Endothelial cell (in vitro differentiated cells): ENCODE results near the gene KCNQ1. TPM values are rescaled to one million over a fixed set of nuclear protein-coding genes. Genes with fewer than 3 reads are reported as not detected.

ENCODE experiments used
- DNase-seq: peaks from one replicate; pipeline ENCODE4 v3.0.0; 2021; ENCODE audit warnings: low spot score
- H3K27ac Mint-ChIP-seq: one replicate; pipeline ENCODE4 v1.8.0; 2021; ENCODE audit warnings: mixed read lengths, inconsistent platforms; ENCODE audit not compliant: unreplicated experiment
- H3K27me3 Mint-ChIP-seq: one replicate; pipeline ENCODE4 v1.8.0; 2021; ENCODE audit warnings: mild to moderate bottlenecking, moderate library complexity, mixed read lengths, inconsistent platforms; ENCODE audit not compliant: unreplicated experiment
- H3K36me3 Mint-ChIP-seq: one replicate; pipeline ENCODE4 v1.8.0; 2021; ENCODE audit warnings: mild to moderate bottlenecking, low read depth, mixed read lengths, inconsistent platforms; ENCODE audit not compliant: unreplicated experiment
- H3K4me1 Mint-ChIP-seq: one replicate; pipeline ENCODE4 v1.8.0; 2021; ENCODE audit warnings: mild to moderate bottlenecking, mixed read lengths, inconsistent platforms; ENCODE audit not compliant: unreplicated experiment
- H3K4me3 Mint-ChIP-seq: one replicate; pipeline ENCODE4 v1.8.0; 2021; ENCODE audit warnings: mild to moderate bottlenecking, mixed read lengths, inconsistent platforms; ENCODE audit not compliant: unreplicated experiment
- H3K9me3 Mint-ChIP-seq: one replicate; pipeline ENCODE4 v1.8.0; 2021; ENCODE audit warnings: mixed read lengths, inconsistent platforms; ENCODE audit not compliant: unreplicated experiment
- CTCF ChIP-seq: fragments of 200-600 bp; sonication (generic); IDR thresholded peaks from one replicate; pipeline ENCODE4 v1.5.0; 2021; ENCODE audit warnings: antibody characterized with exemption; ENCODE audit not compliant: unreplicated experiment
- total RNA-seq: library from RNA; stranded (reverse); fragmentation: NEBNext Ultra II Directional; extraction: Animal tissue kit (Norgen Biotek cat#: 25700); gene quantifications from one replicate; pipeline ENCODE4 v1.2.1, GENCODE V29; 2021; ENCODE audit not compliant: unreplicated experiment

KCNQ1 gene
- total RNA-seq, 1 donor from 2014 or later, result 35.3 TPM

DNA sequence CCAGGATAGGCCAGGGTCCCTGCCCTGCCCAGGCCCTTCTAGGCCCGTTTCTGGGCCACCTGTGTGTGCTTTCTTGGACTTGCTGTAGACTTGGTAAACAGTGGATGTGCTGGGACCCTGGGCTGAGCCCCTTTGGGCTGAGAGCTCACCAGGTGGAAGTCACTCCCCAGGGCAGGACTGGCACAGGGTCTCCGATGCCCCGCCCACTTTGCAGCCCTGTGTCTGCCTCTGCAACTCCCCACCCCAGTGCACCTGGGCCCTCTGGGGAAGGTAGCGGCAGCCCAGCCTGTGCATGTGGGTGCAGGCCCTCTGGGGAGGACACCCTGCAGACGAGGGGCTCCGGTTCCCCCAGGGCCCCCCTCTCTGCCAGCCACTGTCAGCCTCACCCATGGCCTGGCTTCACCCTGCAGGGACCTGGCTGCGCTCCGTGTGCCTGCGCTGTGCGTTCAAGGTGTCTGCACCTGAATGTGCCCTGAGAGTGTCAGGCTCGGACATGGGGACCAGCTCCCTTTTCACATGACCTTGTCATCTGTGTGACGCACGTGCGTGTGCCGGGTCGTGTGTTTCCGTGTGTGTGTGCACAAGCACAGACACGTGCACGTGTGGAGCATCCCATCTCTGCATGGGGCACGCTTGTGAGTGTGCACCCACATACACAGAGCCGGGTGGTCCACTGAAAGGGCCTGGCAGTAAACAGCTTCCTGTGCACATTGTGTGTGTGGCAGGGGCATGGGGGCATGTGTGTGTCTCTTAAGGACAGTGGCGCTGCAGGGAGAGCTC, 136.5 kb downstream of the KCNQ1 start:
- TF ChIP-seq CTCF, result no peak
- H3K9me3 Mint-ChIP-seq, result no peaks in the 10 kb centered on the region
- peaks cover 10% of the 10 kb centered on the region for H3K27me3 Mint-ChIP-seq
- H3K27ac Mint-ChIP-seq, result no peak overlapping the region
- H3K4me1 Mint-ChIP-seq, result peaks cover 10% of the 10 kb centered on the region
- DNase-seq, result peak; percentile 3
- no peak overlapping the region for H3K4me3 Mint-ChIP-seq
- no peaks in the 10 kb centered on the region for H3K36me3 Mint-ChIP-seq

DNA sequence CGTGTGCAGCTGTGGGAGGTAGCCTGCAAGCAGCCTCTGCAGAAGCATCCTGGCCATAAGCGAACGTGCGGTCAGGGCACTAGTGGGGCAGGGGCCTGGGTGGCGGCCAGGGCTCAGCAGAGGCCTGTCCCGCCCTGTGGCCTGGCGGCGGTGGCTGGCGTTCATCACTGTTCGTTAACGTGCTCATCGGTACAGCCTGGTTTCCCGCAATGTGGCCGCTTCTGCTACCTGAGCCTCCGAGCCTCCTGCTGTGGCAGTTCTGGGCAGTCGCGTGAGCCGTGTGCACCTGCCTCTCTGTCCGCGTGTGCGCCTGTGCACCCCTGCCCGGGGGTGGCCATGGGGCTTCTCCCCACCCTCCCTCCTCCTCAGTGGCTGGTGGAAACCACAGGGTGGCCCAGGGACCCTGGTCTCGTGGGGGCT, 137.1 kb downstream of the KCNQ1 start:
- H3K27ac Mint-ChIP-seq, result no peak overlapping the region
- DNase-seq, result peak; percentile 2
- H3K9me3 Mint-ChIP-seq, result no peaks in the 10 kb centered on the region
- H3K36me3 Mint-ChIP-seq, result no peaks in the 10 kb centered on the region
- no peak for TF ChIP-seq CTCF
- H3K27me3 Mint-ChIP-seq, result peaks cover 10% of the 10 kb centered on the region
- H3K4me3 Mint-ChIP-seq, result no peak overlapping the region
- H3K4me1 Mint-ChIP-seq, result peaks cover 10% of the 10 kb centered on the region

- no peak overlapping the region for H3K27ac Mint-ChIP-seq
- no peak for TF ChIP-seq CTCF
- no peak overlapping the region for H3K4me3 Mint-ChIP-seq
- no peaks in the 10 kb centered on the region for H3K9me3 Mint-ChIP-seq
- H3K36me3 Mint-ChIP-seq, result no peaks in the 10 kb centered on the region
- peaks cover 10% of the 10 kb centered on the region for H3K27me3 Mint-ChIP-seq
- H3K4me1 Mint-ChIP-seq, result peaks cover 10% of the 10 kb centered on the region
- peak; percentile 45 for DNase-seq
Measured at GRCh38 chr11:2582351-2582945, 137.6 kb downstream of the KCNQ1 start.

DNA sequence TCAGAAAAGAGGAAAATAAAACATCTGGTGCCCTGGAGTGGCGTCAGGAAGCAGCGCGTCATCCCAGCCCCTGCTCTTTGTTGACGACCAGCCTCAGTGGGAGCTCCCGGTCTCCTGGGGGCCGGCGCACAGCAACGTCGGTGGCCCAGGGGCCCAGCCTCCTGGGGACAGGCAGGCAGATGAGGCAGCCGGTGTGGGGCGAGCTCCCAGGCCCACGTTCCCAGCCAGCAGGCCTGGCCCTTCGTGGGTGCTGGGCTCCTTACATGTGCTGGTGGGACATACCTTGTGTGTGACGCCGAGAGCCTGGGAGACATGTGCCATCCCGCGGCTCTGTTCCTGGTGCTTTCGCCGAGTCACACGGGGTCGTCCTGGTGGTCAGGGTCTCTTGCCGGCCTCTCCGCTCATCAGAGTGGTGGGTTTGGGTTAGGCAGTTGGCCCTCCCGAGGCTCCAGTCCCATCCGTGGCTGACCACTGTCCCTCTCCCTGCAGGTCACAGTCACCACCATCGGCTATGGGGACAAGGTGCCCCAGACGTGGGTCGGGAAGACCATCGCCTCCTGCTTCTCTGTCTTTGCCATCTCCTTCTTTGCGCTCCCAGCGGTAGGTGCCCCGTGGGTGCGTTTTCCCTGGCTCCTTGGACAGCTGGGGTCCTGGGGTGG, 138.3 kb downstream of the KCNQ1 start:
- Mint-ChIP-seq H3K9me3 (no peaks in the 10 kb centered on the region), H3K4me1 (peaks cover 10% of the 10 kb centered on the region), H3K4me3 (no peak overlapping the region), H3K27ac (no peak overlapping the region), H3K27me3 (peaks cover 9% of the 10 kb centered on the region), H3K36me3 (no peaks in the 10 kb centered on the region)
- TF ChIP-seq CTCF, result no peak
- DNase-seq, result no peak

GRCh38 chr11:2583605-2583958, 138.8 kb downstream of the KCNQ1 start:
- H3K9me3 Mint-ChIP-seq, result no peaks in the 10 kb centered on the region
- peaks cover 9% of the 10 kb centered on the region for H3K27me3 Mint-ChIP-seq
- peak; percentile 2 for DNase-seq
- no peak overlapping the region for H3K27ac Mint-ChIP-seq
- peaks cover 10% of the 10 kb centered on the region for H3K4me1 Mint-ChIP-seq
- H3K4me3 Mint-ChIP-seq, result no peak overlapping the region
- no peak for TF ChIP-seq CTCF
- no peaks in the 10 kb centered on the region for H3K36me3 Mint-ChIP-seq
